CD4-positive, alpha-beta T cell treated with Interleukin-17A for 1 hour (primary cell): ENCODE results near the gene PLEKHA3.
A peak's percentile ranks its signal among the peaks of the same experiment; 100 is the strongest.
"Not testable (repeated sequence)": the region's sequence is repeated elsewhere in the genome, so short reads cannot be mapped to it uniquely, and the experiment has no call there.

Experiments used
- DNase-seq: peaks from one replicate; pipeline ENCODE4 v3.0.0-alpha.2; 2020

The PLEKHA3 gene

DNA sequence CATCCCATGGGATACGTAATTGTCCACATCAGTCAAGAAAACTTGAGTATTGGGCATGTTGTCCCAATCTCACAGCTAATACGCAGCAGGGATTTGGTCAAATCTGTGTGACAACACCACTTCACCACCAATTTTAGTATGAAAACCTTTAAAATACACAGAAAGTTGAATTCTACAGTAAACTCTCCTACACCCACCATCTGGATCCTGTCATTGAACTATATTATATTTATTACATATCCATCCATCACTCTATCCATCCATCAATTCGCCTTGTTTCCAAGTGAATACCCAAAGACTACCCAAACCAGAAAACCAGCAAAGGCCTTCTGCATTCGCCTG is 1.0 kb upstream of the PLEKHA3 start:
- DNase-seq, result no peak

DNA sequence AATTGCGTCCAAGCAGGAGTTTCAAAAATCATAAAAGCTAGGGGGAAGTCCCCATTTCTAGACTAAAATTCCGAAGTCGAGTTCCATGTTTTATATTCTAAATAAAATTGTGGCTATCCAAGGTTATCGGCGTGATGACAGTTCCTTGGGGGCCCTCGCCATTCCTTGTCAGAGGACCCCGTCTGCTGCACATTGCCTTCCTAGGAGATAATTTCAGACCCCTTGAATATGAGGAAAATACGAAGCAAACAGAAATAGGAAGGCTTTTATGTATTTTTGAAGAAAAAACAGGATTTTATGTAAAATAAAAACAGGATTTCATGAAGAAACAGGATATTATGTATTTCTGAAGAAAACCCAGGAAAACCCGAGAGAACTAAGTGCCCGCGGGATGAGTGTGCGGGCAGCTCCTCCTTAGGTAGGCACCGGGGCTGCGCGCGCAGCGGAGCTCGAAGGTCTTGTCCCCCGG is 465 bp upstream of the PLEKHA3 start:
- DNase-seq, result no peak

DNA sequence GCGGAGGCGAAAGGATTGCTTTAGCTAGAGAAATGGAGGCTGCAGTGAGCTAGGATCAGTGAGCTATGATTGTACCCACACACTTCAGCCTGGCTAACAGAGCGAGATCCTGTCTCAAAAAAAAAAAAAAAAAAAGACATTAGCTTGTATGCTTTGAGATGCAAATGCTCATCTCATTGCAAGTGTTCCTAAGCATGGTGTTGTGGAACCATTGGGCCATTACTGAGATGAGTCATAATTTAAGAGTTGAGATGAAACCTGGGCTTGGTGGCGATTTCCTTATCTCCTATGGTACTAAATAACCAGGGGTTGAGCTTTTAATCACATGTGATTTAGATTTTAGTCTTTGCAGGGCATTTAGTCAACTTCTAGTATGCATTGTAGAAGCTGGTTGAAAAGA is 2.2 kb downstream of the PLEKHA3 start:
- no peak for DNase-seq

DNA sequence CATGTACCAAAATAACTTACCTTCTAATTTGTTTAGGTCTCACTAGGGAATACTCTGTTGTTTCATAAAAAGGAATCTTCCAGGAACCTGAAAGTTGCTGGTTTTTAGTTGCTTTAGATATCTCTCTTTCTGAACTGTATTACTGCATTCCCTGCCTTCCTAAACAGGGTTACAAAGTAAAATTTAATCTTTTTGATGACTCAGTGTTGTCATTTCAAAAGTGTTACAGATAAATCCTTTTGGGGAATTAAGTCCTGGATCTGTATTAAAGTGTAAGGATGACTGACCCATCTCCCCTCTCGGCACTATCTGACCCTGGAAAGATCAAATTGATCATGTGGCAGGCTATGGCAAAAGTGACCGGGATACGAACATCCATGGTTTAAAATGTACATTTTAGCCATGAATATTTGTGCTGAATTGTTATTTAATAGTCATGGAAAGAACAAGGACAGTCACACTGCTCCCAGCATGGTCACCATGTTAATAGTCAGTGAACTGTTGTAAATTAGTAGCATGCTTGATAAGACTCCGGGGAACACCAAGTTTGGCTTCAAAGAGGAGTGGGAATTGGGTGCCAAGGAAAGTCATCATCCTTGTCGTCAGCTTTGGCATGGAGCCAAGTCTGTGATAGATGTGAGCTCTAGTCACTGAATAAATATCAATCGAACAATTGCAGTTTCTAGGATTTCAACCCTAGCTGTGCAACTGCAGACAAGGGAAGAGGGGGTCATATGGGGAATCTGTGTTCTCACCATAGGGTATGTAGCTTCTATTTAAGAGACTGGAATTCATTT is 4.2 kb downstream of the PLEKHA3 start:
- no peak for DNase-seq

DNA sequence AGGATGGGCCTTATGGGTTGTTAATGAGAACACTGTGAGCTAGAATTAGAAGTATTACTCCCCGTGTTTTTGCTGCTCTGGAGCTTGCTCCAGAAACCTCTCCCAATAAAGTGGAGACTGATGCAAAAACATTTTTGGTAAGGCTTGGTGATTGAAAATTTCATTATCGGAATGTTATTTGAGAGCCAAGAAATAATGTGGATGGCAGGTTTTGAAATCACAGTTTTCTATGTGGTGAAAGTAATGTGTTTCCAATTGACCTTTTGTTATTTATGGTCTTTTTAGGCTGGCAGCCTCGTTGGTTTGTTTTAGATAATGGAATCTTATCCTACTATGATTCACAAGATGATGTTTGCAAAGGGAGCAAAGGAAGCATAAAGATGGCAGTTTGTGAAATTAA is 5.1 kb downstream of the PLEKHA3 start:
- DNase-seq, result no peak

DNA sequence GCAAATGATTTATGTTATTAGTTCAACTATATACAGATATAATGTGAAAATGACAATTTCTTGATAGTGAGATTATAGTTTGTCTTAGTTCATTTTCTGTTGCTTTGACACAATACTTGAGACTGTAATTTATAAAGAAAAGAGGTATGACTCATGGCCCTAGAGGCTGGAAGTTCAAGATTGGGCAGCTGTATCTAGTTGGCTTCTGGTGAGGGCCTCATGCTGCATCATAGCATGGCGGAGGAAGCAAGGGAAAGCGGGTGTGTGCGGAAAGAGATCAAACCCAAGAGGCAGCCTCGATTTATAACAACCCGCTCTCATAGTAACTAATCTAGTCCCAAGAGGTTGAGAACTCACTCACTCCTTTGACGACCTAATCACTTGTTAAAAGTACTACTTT is 11.4 kb downstream of the PLEKHA3 start:
- DNase-seq, result no peak

DNA sequence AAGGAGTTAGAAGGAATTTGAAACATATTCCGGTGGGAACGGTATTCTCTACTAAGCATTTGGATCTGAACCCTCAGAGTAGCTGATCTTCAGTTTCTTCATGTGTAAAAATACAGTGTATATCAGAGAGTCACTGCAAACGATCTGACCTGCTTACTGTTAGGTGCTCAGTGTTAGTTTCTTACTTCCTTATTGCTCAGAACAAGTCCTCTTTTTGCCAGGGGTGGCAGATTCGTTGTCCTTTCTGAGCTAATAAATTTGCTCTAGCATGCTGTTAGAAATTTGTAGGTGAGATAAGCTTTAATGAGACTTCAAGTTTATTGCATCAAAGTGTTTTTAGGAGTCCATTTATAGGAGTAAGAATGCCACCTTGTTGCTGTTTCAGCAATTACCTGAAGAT is 15.8 kb downstream of the PLEKHA3 start:
- no peak for DNase-seq

DNA sequence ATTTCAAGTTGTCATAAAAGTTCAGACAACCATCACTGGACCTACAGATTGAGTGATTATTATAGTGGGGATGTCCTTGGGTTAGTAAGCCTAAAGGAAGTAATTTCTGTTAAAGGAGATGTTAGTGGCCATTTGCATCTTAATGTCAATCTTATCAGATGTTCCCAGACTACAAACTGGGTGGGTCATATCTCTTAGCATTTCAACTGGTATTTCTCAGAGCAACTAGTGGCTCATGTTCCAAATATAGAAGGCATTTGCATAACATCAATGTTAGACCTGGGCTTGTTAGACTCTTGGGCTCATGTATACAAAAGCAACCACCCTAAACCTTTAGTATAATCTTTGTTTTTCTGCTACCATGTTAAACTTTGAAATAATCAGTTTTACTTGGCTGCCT is 17.9 kb downstream of the PLEKHA3 start:
- no peak for DNase-seq

DNA sequence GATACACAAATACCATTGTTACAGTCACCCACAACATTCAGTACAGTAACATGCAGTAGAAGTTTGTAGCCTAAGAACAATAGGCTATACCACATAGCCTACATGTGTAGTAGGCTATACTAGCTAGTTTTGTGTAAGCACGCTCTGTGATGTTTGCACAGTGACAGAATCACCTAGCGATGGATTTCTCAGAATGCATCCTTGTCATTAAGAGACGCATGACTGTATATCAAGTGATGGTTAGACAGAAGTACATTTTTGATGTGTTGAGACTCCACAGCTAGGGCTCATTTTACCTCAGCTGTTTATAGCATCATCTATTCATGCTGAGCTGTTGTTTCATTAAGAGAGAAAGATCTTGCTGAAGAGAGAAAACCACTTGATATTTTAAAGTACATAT is 19.4 kb downstream of the PLEKHA3 start:
- DNase-seq, result no peak

DNA sequence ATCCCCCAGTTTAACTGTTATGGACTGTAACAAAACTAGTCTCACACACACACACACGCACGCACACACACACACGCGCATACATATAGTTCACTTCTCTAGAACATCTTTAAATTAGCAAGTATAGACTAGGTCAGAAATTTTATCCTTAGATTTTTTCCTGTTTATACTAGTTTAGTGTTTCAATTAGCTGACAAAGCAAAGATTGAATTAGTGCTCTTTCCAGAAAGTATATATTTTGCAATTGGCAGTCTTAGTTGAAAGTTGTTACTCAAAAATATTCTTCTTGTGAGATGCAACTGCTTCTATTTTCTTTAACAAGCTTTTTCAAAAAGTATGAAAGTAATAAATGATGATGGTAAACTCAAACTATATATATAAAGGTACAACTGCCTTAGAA is 22.5 kb downstream of the PLEKHA3 start:
- DNase-seq, result no peak

DNA sequence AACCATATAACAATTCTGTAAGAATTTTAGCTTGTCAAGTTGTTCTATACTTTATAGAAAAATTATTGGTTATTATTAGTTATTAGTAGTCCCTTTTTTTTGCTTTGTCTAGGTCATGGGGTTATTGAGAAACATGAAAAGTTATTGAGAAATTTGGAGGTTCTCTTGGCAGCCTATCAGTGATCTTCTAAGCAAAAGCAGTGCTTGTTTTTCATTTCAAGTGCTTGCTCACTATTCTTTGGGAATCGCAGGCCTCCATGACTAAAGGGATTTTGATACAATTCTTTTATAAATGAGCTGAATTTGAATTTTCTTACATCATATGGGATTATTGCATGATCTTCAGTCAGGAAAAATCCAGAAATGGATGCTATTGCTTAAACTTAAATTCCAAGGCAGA is 25.8 kb downstream of the PLEKHA3 start:
- DNase-seq, result no peak

DNA sequence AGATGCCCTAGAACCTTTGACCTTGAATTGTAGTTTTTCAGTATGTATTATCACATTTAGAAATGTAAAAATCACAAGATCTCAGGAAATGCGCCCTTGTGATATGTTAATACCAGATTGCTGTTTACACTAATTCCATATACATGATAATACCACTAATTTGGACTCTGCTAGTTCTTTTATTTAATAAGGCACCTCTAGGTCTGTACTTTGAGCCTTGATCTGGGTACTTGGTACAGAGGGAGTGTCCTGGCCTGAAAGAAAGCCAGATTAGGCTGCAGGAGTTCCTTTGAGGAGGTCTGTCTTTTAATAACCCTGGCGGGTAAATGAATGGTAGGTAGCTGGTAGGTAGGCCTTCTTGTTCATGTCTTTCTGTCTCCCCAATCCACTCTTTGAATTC is 26.3 kb downstream of the PLEKHA3 start:
- no peak for DNase-seq

DNA sequence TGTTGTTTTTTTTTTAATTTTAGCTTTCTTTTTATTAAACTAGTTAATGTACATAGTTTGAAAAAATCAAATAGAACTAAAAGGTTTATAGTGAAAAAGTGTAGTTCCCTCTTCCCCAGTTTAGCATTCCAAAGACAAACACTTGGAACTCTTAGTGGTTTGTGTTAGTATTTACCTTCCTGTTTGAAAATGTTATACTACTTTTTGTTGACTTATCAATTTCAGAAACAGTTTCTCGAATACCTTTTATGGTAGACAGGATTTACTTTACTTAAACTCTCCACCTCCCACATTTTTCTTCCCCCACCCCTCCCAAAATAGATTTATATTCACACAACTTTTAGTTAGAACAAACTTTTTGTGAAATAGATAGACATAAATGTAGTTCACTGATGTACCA is 26.7 kb downstream of the PLEKHA3 start:
- DNase-seq, result no peak

DNA sequence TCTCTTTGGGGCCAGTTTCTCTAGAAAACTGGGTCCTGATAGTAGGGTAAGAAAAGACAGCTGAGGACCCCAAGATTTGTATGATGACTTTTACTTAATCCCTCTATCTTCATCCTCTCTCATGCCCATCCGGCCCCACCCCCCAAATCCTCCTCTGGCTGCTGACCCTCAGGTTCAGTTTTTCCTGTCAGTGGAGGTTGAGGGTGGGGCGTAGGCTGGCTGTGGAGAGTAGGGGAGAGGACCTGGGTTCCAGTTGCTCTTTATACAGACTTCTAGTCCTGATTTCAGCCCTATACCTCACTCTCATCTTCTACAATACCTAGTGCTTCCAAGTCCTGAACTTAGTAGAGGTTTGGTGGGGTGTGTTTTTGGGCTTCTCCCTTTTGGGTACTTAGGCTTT is 28.4 kb downstream of the PLEKHA3 start:
- DNase-seq, result no peak

DNA sequence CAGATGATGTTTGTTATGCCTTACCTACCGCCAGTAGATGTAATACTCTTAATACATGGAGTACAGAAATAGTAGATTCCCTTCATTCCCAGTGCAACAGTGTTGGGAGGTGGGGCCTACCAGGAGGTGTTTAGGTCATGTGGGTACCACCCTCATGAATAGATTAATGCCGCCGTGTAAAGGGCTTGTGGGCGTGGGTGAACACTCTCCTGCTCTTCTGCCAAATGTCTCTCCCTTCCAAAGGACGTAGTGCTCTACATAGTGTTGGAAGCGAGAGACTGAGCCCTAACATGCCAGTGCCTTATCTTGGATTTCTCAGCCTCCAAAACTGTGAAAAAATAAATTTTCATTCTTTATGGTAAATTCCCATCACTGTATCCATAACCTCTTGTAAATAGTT is 30.1 kb downstream of the PLEKHA3 start:
- no peak for DNase-seq

DNA sequence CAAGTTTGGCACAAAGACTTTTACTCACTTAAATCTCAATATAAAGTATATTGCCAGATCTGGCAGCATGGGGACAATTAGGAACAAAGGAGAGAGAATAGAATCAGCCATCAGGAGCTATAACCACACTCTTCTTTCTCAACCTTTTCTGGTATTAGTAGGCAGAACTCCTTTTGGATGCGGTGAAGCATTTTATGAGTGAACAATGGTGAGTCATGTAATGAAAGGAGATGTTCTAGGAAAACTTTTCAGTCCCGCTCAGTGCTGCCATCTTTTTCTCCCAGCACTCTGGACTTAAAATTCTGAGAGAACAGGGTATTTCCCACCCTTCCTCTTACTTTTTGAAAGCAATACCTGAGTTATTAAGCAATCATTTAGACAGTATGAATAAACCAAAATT is 32.2 kb downstream of the PLEKHA3 start:
- DNase-seq, result no peak

DNA sequence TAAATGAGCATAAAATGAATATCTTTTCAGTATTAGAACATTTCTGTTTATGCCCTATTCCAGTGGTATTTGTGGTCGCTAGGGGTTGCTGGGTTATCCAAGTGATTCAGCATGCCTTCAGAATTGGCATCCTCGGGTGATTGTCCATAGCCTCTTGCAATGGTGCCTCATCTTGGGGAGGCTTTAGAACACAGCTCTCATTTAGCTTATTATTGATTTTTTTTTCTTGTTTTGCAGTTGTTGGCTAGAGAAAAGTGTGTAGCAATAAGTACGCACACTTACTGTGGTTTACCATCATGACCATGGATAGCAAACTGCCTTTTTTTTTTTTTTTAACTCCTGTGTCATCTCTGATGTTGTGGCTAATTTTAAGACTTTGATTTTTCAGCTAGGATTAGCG is 33.6 kb downstream of the PLEKHA3 start:
- DNase-seq, result no peak

DNA sequence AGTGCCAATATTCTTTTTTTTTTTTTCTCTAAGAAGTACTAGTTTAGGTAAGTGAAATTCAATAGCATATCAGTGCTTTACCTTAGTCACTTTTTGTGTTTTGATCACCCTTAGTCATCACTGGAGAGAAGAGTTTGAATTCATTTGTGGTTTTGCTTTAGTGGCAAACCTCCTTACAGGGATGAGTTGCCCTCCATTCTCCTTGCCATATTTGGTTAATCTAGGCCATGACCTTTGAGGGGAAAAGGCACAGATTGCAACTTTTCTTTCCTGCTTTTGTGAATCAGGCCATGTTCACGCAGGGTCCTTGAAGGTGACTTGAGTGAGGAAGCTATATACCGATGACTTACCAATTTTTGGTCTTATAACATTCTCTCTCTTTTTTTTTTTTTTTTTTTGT is 34.4 kb downstream of the PLEKHA3 start:
- peak; percentile 20 for DNase-seq

DNA sequence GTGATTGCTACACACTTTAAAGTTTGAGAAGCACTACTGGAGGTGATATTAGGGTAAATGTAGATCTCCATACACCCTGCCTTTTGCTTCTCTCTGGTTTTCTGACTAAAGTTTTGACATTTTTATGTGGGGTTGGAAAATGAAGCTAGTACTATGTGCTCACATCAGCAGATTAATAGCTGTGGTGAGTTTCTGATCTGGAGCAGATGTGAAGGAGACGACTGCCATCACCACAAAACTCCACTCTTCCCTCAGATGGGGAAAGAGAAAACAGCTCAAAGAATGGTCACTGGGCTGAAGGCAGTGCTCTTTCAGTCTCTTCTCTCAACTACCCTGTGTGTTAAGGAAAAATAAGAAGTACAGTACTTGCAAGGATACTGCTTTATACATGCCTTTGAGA is 37.2 kb downstream of the PLEKHA3 start:
- no peak for DNase-seq

DNA sequence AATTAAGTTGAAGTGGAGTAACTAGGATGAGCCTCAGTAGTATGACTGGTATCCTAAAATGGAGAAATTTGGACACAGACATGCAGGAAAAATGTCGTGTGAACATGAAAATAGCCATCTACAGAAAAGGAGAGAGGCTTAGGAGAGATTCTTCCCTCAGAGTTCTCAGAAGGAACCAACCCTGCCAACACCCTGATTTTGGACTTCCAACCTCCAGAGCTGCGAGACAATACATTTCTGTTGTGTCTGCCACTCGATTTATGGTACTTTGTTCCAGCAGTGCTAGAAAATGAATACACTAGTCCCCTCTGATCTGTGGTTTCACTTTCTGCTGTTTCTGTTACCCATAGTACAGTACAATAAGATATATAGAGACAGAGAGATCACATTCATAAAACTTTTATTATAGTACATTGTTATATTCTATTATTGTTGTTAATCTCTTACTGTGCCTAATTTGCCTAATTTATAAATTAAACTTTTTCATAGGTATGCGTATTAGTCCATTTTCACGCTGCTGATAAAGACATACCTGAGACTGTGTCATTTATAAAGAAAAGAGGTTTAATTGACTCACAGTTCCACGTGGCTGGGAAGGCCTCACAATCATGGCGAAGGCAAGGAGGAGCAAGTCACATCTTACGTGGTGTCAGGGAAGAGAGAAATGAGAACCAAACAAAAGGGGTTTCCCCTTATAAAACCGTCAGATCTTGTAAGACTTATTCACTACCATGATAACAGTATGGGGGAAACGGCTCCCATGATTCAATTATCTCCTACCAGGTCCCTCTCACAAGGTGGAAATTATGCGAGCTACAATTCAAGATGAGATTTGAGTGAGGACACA is 41.3 kb downstream of the PLEKHA3 start:
- peak; percentile 5 for DNase-seq

DNA sequence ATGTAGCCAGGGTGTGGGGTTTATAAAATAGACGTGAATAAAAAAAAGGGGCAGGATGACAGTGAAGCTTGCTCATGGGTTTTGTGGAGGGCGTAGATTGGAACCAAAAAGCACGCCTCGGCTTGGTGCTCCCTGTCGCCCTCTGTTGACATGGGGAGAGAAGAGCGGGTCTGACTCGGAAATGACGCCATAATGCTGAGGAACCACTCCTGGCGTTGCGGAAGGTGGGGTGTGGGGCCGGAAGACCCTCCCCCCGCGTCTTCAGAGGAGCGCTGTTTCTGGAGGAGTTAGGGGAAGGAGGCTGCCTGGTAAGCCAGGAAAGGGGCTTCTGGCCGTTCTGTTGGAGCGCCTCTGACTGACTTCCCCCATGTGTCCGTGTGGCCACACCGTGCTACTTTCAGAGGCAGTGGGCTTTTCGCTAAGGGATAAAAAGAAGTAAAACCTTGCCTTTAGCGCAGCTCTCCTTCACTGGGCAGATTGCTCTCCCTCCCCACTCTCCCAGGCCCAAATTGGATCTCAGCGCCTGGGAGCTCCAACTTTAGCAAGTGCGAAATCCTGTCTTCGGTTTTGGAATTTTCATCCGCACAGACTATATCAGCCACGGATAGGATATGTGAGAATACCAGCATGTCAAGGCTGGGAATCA is 42.8 kb downstream of the PLEKHA3 start:
- peak; percentile 88 for DNase-seq

DNA sequence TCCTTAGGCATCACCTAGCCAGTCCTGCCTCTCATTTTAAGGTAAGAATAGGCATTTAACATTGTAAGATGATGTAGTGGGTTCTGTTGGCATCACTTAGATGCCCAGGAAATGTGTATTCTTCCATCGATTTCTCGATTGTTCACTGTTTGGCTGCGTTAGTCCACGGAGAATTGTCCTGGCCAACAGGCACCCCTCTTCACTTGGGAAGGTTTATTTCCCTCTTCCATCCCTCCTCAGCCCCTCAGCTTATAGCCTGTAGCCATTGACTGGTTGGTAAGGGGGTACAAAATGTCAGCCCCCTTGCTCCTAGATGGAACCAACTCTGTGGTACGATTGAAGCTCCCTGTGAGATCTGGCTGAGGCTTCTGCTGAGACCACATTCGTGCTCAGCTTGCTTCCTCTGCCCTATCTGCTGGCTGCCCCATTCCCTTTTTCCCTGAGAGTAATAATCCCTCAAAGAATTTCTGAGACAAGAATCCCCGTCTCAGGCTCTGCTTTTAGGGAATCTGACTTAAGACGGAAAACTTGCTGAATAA is 43.4 kb downstream of the PLEKHA3 start:
- no peak for DNase-seq

DNA sequence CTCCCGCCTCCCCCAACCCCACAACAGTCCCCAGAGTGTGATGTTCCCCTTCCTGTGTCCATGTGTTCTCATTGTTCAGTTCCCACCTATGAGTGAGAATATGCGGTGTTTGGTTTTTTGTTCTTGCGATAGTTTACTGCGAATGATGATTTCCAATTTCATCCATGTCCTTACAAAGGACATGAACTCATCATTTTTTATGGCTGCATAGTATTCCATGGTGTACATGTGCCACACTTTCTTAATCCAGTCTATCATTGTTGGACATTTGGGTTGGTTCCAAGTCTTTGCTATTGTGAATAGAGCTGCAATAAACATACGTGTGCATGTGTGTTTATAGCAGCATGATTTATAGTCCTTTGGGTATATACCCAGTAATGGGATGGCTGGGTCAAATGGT is 44.8 kb downstream of the PLEKHA3 start:
- DNase-seq, result not testable (repeated sequence)

DNA sequence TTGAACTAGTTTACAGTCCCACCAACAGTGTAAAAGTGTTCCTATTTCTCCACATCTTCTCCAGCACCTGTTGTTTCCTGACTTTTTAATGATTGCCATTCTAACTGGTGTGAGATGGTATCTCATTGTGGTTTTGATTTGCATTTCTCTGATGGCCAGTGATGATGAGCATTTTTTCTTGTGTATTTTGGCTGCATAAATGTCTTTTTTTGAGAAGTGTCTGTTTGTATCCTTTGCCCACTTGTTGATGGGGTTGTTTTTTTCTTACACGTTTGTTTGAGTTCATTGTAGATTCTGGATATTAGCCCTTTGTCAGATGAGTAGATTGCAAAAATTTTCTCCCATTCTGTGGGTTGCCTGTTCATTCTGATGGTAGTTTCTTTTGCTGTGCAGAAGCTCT is 45.2 kb downstream of the PLEKHA3 start:
- not testable (repeated sequence) for DNase-seq
